Stimulated activated CD4-positive, alpha-beta T cell treated with anti-CD3 and anti-CD28 coated beads, Interleukin-1b, Interleukin-23, amount 100 ng/mL, for 1 hour (primary cell): Measurements from ENCODE around the gene ANKS6.

ENCODE experiments used
- DNase-seq, 2 donors: peaks; one replicate each; pipeline ENCODE4 v3.0.0-alpha.2; 2020; ENCODE audit warnings: low read depth in 2 of 2

Gene ANKS6

GRCh38 chr9:98791608-98792490, 4.5 kb downstream of the ANKS6 start:
- no peak for DNase-seq

DNA sequence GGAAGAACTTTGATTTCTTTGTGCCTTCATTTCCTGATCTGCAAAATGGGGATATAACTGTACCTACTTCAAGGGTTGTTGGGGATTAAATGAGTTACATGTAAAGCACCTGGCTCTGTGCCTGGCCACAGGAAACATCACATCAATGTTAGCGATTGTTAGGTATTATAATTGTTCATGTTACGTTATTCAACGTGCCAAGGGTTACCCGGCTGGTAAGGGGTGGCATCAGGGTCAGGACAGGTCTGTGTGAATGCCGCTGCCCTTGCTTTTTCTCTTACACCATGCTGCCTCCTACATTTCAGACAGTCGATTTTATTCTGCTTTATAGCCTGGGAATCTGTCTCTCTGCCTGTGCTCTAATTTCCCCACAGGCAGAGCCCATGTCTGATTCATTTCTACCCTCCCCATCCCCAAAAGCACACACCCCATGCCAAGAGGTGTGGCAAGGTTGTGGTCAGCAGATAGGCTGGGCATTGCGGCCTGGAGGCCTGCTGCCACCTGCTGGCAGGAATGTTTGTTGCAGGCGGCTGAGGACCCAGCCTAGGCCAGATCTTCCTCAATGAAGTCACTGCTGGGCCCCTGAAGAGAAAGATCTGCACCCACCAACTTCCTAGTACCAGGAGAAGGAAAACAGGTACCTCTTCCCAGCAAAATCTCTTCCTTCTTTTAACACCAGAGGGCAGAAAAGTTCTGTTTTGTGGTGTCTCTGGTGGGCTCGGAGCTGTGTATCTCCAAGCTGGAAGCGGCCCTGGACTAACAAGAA, 5.3 kb downstream of the ANKS6 start:
- DNase-seq, result peak in 1 of 2 donors; percentile 24

DNA sequence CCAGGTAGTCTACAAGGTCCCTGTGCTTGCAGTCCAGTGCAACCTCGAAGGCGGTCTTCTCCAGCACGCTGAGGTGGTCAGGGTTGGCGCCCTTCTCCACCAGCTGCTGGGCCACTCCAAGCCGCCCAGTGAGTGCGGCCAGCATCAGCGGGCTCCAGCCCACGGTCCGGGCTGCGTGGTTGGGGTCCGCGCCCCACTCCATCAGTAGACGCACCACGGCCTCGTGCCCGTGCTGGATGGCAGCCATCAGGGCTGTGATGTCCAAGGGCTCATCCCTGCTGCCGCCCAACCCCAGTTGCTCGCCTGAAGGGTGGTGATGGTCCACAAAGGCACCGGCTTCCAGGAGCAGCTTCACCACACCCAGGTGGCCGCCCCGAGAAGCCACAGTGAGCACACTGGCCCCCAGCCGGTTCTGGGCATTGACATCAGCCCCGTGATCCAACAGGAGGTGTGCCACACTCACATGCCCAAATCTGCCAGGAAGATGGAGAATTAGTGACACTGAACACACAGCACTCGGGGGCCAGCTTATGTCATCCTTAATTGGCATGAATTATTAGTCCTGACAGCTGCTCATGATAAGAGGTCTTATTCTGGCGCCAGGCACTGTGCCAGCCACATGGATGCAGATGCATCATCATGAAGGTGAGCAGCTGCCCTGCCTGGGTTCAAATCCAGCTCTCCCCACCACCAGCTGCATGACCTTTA, 6.1 kb downstream of the ANKS6 start:
- no peak for DNase-seq

- no peak for DNase-seq
These were observed 6.7 kb downstream of the ANKS6 start for GRCh38 chr9:98789483-98790133.

DNA sequence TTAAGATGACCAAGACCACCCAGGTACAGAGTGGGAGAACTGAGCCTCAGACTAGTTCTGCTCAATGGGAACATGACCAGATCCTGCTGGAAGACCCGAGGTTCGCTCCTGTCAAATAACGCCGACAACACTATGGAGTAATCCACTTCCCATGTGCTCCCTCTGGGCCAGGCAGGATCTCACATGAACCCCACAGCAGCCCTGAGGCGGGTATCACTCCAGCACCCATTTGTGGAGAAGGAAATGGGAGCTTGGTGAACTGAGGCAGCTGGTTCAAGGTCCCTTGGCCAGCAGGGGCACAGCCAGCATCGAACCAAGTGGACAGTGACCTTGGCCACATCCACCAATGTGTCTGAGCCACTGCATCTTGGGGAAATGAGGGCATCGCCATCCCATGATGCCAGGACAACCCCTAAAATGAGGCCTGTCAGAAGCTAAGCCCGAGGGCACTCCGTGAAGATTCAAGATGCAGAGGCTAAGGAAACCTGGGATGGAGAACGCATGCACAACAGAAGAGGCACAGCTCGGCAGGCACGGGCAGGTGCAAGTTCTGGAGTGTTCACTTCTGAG, 8.5 kb downstream of the ANKS6 start:
- DNase-seq, result no peak

GRCh38 chr9:98786750-98787510, 9.4 kb downstream of the ANKS6 start:
- no peak for DNase-seq

- DNase-seq, result no peak
These were observed 11.2 kb downstream of the ANKS6 start for GRCh38 chr9:98784831-98785806.

- no peak for DNase-seq
These were observed 12.7 kb downstream of the ANKS6 start for GRCh38 chr9:98783518-98784226.

GRCh38 chr9:98781588-98782383, 14.6 kb downstream of the ANKS6 start:
- no peak for DNase-seq

DNA sequence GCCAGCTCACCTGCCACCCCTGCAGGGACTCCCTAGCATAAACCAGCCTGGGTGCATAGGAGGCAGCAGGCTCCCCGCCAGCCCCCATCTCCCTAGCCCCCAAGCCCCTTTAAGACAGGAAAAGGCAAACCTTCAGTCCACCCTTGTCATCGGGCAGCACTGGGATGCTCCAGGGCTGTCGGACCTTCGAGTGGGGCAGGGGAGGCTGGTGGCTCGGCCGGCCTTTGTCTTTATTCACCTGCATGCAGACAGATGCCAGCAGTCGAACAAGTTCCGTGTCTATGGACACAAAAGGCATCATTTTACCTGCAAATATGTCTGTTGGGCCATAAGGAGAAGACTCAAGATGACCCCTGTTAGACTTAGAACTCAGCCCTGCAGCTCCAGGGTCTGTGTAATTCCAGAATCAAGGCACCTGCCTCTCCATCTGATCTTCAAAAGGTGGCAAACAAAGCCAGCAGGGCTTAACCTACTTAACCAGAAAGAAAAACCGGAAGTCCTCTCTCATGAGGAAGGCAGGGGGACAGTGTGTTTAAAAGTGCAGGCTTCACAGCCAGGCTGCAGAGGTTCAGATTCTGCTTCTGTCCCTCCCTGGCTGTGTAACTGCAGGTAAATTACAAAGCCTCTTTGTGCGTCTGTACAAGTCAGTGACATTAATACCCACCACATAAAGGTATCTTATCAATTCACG, 16.2 kb downstream of the ANKS6 start:
- DNase-seq, result no peak

DNA sequence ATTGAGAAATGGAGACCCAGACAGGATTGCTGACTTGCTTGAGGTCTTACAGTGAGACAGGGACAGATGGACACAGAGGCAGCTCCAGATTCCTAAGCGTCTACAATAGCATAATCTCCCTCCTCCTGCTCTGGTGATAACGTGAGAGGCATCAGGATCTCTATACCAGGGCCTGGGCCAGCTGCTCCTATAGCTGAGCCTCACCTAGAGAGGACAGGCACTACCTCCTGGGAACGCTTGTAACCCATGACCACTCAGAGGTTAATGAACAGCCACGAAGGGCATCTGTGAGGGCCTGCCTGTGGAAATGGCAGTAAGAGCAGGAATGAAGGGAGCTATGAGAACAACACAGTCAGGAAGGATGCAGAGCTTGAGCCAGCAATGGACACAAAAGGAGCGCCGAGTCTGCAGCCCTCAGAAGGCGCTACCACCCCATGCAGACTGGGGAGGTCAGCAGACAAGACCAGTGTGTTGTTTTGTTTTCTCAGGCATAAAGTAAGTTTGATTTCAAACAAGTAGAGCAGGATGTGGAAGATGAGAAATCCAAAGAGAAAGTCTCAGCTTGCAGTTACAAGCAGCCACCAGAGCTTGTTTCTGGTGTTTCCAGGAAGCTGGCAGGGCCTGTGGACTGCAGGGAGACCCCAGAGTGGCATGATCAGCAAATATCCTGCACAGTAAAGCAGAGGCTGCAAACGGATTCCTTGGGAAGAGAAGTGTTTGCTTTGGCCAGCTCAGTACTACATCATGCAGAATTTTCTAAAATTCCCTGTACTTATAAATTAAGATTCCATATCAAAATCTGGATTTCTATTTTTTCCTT, 17.4 kb downstream of the ANKS6 start:
- DNase-seq, result no peak

DNA sequence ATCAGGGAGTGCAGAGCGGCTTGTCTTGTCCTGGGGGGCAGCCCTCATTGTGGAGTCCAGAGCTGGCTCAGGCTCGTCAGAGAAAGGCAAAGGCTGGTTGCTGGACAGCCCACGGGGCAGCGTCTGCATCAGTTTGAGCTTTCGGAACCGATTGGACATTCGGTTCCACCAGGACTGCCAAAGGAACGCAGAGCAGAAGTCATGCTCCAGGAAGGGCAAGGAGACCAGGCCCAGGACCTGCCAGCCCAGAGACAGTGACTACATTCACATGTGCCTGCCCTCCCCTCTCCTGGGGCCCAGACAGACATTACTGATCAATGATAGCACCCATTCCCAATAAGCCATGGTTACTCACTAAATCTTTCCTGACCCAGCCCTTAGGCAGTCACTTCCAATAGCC, 18.1 kb downstream of the ANKS6 start:
- DNase-seq, result no peak

- DNase-seq, result no peak
These were observed 18.7 kb downstream of the ANKS6 start for GRCh38 chr9:98777618-98778017.

DNA sequence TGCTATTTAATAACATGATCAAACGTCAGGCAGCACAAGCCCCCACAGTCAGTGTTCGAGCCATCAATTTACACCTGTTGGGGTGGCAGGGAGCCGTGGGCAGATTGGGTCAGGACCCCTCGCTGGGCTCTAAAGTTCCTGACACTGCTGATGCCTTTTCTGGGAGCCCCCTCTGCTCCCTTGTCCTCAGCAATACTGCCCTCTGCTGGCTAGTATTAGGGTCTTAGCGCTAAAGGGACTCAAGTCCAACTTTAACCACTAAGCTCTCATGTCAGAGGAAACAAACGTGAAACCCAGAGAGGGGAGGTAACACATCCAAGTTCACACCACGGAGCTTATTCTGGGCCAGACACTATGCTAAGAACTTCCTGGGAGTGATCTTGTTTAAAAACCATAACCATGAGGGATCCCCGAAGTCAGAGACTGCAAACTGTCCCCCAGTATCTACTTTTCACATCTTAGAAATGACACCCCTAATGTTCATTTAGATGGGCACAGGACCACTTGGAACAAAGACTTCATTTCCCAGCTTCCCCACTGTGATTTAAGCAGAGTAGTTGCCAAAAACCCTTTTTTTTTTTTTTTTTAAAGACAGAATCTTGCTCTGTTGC, 20.4 kb downstream of the ANKS6 start:
- DNase-seq, result no peak

DNA sequence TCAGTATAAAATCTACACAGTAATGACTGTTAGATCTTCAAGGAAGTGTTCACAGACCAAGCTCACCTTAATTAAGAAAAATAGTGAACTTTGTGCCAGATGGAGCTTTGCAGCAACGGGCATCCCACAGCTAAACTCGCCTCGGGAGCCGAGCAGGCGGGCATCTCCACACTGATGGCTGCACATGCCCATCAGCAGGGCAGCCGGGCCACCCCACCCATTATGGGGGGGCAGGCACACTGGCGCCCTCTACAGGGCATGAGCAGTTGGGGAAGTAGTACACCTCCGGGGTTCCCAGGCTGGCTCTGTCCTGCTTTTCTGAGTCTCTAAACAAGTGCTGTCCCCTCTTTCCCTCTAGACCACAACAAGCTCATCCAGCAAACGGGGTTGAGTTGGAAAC, 21.6 kb downstream of the ANKS6 start:
- DNase-seq, result no peak

- DNase-seq, result no peak
These were observed 22.6 kb downstream of the ANKS6 start for GRCh38 chr9:98773721-98774120.
